Liver (tissue), 9 donors: ENCODE measurements around the gene RFC4. TPM values are rescaled to one million over a fixed set of nuclear protein-coding genes. Genes with fewer than 3 reads are reported as not detected.
"Not testable (repeated sequence)": the region's sequence is repeated elsewhere in the genome, so short reads cannot be mapped to it uniquely, and the experiment has no call there.

Source experiments
- DNase-seq: peaks from one replicate; pipeline ENCODE4 v3.0.0-alpha.2; 2017; ENCODE audit warnings: low spot score
- H3K27ac ChIP-seq, 2 donors: one replicate each; pipeline ENCODE4 v1.7.0; 2013; ENCODE audit warnings: inconsistent platforms in 2 of 2, low read length in 2 of 2, control low read depth in 1 of 2, low read depth in 1 of 2, mild to moderate bottlenecking in 1 of 2
- H3K27me3 ChIP-seq, 4 donors: one replicate each; pipeline versions ENCODE4 v1.6.1 to v1.7.0; 2013; ENCODE audit warnings: low read length in 3 of 4, inconsistent platforms in 1 of 4, mild to moderate bottlenecking in 1 of 4, moderate library complexity in 1 of 4; ENCODE audit not compliant: control insufficient read depth in 4 of 4, insufficient read depth in 4 of 4
- H3K36me3 ChIP-seq, 4 donors: one replicate each; pipeline versions ENCODE4 v1.6.1 to v1.7.0; 2013; ENCODE audit warnings: low read length in 3 of 4, mild to moderate bottlenecking in 3 of 4, low read depth in 1 of 4, moderate library complexity in 1 of 4; ENCODE audit not compliant: control insufficient read depth in 4 of 4, insufficient read depth in 3 of 4
- H3K4me1 ChIP-seq, 4 donors: one replicate each; pipeline versions ENCODE4 v1.6.1 to v1.7.0; 2013; ENCODE audit warnings: low read length in 3 of 4, mild to moderate bottlenecking in 3 of 4, moderate library complexity in 1 of 4; ENCODE audit not compliant: control insufficient read depth in 4 of 4, insufficient read depth in 4 of 4
- H3K4me3 ChIP-seq, 3 donors: one replicate each; pipeline versions ENCODE4 v1.6.1 to v1.7.0; 2013; ENCODE audit warnings: low read length in 3 of 3, control low read depth in 1 of 3, low read depth in 1 of 3, mild to moderate bottlenecking in 1 of 3
- H3K9ac ChIP-seq, 2 donors: one replicate each; pipeline ENCODE4 v1.7.0; 2013; ENCODE audit warnings: low read length in 2 of 2, mild to moderate bottlenecking in 2 of 2, moderate library complexity in 2 of 2, control low read depth in 1 of 2, low read depth in 1 of 2
- H3K9me3 ChIP-seq, 4 donors: one replicate each; pipeline versions ENCODE4 v1.6.1 to v1.7.0; 2013; ENCODE audit warnings: low read length in 3 of 4; ENCODE audit not compliant: control insufficient read depth in 4 of 4
- ATF3 ChIP-seq: IDR thresholded peaks from 2 replicates; pipeline ENCODE4 v1.6.1; 2016; ENCODE audit warnings: antibody characterized with exemption
- EGR1 ChIP-seq, 2 donors: IDR thresholded peaks; 2 replicates each; pipeline ENCODE4 v1.6.1; 2016 to 2018; ENCODE audit warnings: antibody characterized with exemption in 2 of 2, low read depth in 2 of 2
- FOXA2 ChIP-seq: IDR thresholded peaks from 2 replicates; pipeline ENCODE4 v1.6.1; 2016; ENCODE audit warnings: antibody characterized with exemption
- GABPA ChIP-seq, 2 donors: IDR thresholded peaks in 1 of 2; conservative IDR thresholded peaks in 1 of 2; 2 replicates each; pipeline ENCODE4 v1.6.1; 2016; ENCODE audit warnings: antibody characterized with exemption in 2 of 2, mild to moderate bottlenecking in 1 of 2, moderate library complexity in 1 of 2
- HNF4G ChIP-seq: IDR thresholded peaks from 2 replicates; pipeline ENCODE4 v1.6.1; 2016; ENCODE audit warnings: antibody characterized with exemption
- MAX ChIP-seq: IDR thresholded peaks from 2 replicates; pipeline ENCODE4 v1.6.1; 2016; ENCODE audit warnings: antibody characterized with exemption
- RAD21 ChIP-seq, 2 donors: IDR thresholded peaks; 2 replicates each; pipeline ENCODE4 v1.6.1; 2016; ENCODE audit warnings: antibody characterized with exemption in 2 of 2, mild to moderate bottlenecking in 2 of 2
- SP1 ChIP-seq: IDR thresholded peaks from 2 replicates; pipeline ENCODE4 v1.6.1; 2018; ENCODE audit warnings: antibody characterized with exemption, mild to moderate bottlenecking
- TAF1 ChIP-seq: conservative IDR thresholded peaks from 2 replicates; pipeline ENCODE4 v1.6.1; 2016; ENCODE audit warnings: antibody characterized with exemption, mild to moderate bottlenecking
- YY1 ChIP-seq: IDR thresholded peaks from 2 replicates; pipeline ENCODE4 v1.6.1; 2016; ENCODE audit warnings: antibody characterized with exemption, mild to moderate bottlenecking
- ZBTB33 ChIP-seq: IDR thresholded peaks from 2 replicates; pipeline ENCODE4 v1.6.1; 2016; ENCODE audit warnings: antibody characterized with exemption
- WGBS: extraction: QIAGEN DNeasy Blood & Tissue Kit; methylation state at CpG from one replicate; pipeline ENCODE4 v1.1.7; 2013; 5-methylcytosine and 5-hydroxymethylcytosine counted together
- polyA plus RNA-seq, 2 donors: library from polyadenylated mRNA; stranded (reverse) in 1 of 2; unstranded in 1 of 2; fragments of 200-250 nt in 1 of 2; fragments of >200 nt in 1 of 2; fragmentation: Nextera tagmentation in 1 of 2; extraction: Ambion mirVana in 1 of 2; gene quantifications; one replicate each; pipeline versions ENCODE4 v1.2.1 to v1.2.3, GENCODE V29; 2013 to 2015
- total RNA-seq, 2 donors: library from RNA; depleted of rRNA; stranded (reverse); fragments of >200 nt; gene quantifications; one replicate each; pipeline ENCODE4 v1.2.3, GENCODE V29; 2014
- donor health status: healthy.
- donor health status: healthy.
- donor health status: healthy.
- donor health status: healthy.
- donor health status: healthy.

RFC4 gene
- total and polyA plus RNA-seq, 4 donors: 4.6 to 27.3 (median 6.3) TPM

- TF ChIP-seq GABPA (IDR thresholded peaks at IDR 0.05 in 1 of 2, conservative IDR thresholded peaks at IDR 0.05 in 1 of 2): no peak
- no peak for TF ChIP-seq TAF1
- no peak for TF ChIP-seq ATF3
- TF ChIP-seq FOXA2: no peak
- no peak for TF ChIP-seq MAX
- TF ChIP-seq EGR1 (IDR thresholded peaks at IDR 0.05; ENCODE audit: low read depth in 2 of 2): no peak
- no peak for TF ChIP-seq HNF4G
- no peak for TF ChIP-seq ZBTB33
- no peak for TF ChIP-seq RAD21 (IDR thresholded peaks at IDR 0.05)
- TF ChIP-seq SP1: no peak
- no peaks in the 10 kb centered on the region for H3K36me3 ChIP-seq
- 95% methylated on average over 4 of the region's 4 CpGs for WGBS
- no peak overlapping the region for H3K4me3 ChIP-seq
- H3K4me1 ChIP-seq: no peaks in the 10 kb centered on the region
- no peak overlapping the region for H3K27ac ChIP-seq
- no peak for DNase-seq
- H3K27me3 ChIP-seq: no peaks in the 10 kb centered on the region
- no peaks in the 10 kb centered on the region for H3K9me3 ChIP-seq
- no peak overlapping the region for H3K9ac ChIP-seq
Observed at GRCh38 chr3:186814100-186814499, 7.8 kb upstream of the RFC4 start.

- not testable (repeated sequence) for H3K4me3 ChIP-seq, H3K36me3 ChIP-seq, H3K9ac ChIP-seq, DNase-seq, H3K9me3 ChIP-seq, H3K27ac ChIP-seq, H3K4me1 ChIP-seq, H3K27me3 ChIP-seq
- WGBS: 93% methylated on average over 25 of the region's 29 CpGs
Observed at GRCh38 chr3:186811313-186811712, 5.0 kb upstream of the RFC4 start.

GRCh38 chr3:186810336-186810996, 4.2 kb upstream of the RFC4 start:
- no peak for DNase-seq
- Histone ChIP-seq H3K36me3 (no peaks in the 10 kb centered on the region), H3K9me3 (no peaks in the 10 kb centered on the region), H3K27ac (no peak overlapping the region), H3K27me3 (no peaks in the 10 kb centered on the region), H3K4me3 (no peak overlapping the region), H3K4me1 (peaks cover 2 to 16% (median 11%) of the 10 kb centered on the region in 4 donors), H3K9ac (no peak overlapping the region)
- TF ChIP-seq EGR1 (IDR thresholded peaks at IDR 0.05; ENCODE audit: low read depth in 2 of 2) (no peak), YY1 (no peak), FOXA2 (no peak), SP1 (no peak), HNF4G (no peak), GABPA (IDR thresholded peaks at IDR 0.05 in 1 of 2, conservative IDR thresholded peaks at IDR 0.05 in 1 of 2) (no peak), RAD21 (IDR thresholded peaks at IDR 0.05) (no peak), MAX (no peak)
- WGBS: 87% methylated on average over 5 of the region's 5 CpGs
